ENCODE results near the gene PLEKHH1. TPM values are rescaled to one million over a fixed set of nuclear protein-coding genes. Genes with fewer than 3 reads are reported as not detected.
A peak's percentile ranks its signal among the peaks of the same experiment; 100 is the strongest.

PLEKHH1 gene
- polyA plus RNA-seq, 3 donors = 0.23 TPM; not detected in 2

DNA sequence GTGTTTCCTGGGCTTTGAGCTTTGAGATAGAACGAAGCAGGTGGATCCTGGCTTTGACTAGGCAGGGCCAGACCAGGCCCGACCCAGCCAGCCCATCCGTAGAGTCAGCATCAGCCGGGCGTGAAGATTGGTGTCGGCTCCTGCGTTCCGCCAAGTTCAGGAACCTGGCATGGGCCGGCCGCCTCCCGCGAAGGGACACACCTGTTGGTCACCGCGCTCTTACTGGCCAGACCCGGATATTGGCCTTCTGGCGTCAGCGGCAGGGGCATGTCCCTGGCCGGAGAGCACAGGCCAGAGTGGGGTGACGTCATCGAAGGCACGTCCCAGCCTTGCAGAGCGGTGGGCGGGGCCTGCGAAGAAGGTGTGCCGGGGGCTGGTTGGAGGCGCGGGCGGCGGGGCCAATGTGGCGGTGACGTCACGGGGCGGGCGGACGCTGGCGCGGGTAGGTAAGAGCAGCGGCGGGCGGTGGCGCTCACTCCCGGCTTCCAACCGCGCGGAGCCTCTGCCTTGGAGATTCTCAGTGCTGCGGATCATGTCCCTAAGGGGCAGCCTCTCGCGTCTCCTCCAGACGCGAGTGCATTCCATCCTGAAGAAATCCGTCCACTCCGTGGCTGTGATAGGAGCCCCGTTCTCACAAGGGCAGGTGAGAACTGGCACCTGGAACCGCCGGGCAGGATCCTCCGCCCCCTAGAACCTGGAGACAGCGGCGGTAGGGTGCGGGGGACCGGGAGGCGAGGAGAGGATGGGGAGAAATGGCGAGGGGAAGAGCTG lies 86.5 kb downstream of the PLEKHH1 start, which contains the start of gene ARG2:
TSS of gene ARG2 (plus strand) at position 475 of the 771 bp plus-strand sequence. CDS start at position 533, 58 bp downstream.
- peaks cover 24% of the 10 kb centered on the region for H3K4me1 Mint-ChIP-seq
- H3K9me3 Mint-ChIP-seq = no peaks in the 10 kb centered on the region
- peaks cover 13 to 27% (median 23%) of the 10 kb centered on the region in 3 donors for H3K27me3 Mint-ChIP-seq (ENCODE audit: low read depth in 3 of 3)
- under 1% methylated on average over 62 of the region's 62 CpGs for WGBS (ENCODE audit: insufficient coverage)
- Histone ChIP-seq H4K20me1 (ENCODE audit: insufficient read depth, low read length) (no peaks in the 10 kb centered on the region), H3K9ac (ENCODE audit: insufficient read depth, low read length, poor library complexity, severe bottlenecking) (peak within 1 kb of the TSS; percentile 67), H3K4me2 (replicated peaks; ENCODE audit: extremely low read depth, low read length, poor library complexity, severe bottlenecking) (peak within 1 kb of the TSS; percentile 100), H3K9me3 (replicated peaks in 1 of 2; ENCODE audit: control insufficient read depth in 1 of 2, insufficient read depth in 1 of 2, low read length in 2 of 2) (no peaks in the 10 kb centered on the region), H2AFZ (ENCODE audit: insufficient read depth, low read depth, low read length, poor library complexity, severe bottlenecking) (peak within 1 kb of the TSS; percentile 96), H3K79me2 (ENCODE audit: insufficient read depth, low read length) (no peaks in the 10 kb centered on the region), H3K36me3 (replicated peaks in 1 of 2; ENCODE audit: control insufficient read depth in 1 of 2, insufficient read depth in 2 of 2, low read length in 2 of 2) (no peaks in the 10 kb centered on the region), H3K4me1 (ENCODE audit: control insufficient read depth in 1 of 2, insufficient read depth in 2 of 2, low read length in 2 of 2) (peaks cover 16 to 20% of the 10 kb centered on the region in 2 donors), H3K27ac (ENCODE audit: low read depth in 1 of 2, low read length in 2 of 2) (peak within 1 kb of the TSS in 1 of 2 donors; percentile 73), H3K4me3 (replicated peaks in 1 of 3; ENCODE audit: low read depth in 2 of 3, low read length in 3 of 3) (peak within 1 kb of the TSS; percentile 51 to 89 (median 75)), H3K27me3 (ENCODE audit: control insufficient read depth in 2 of 2, insufficient read depth in 2 of 2, low read length in 2 of 2) (peaks cover 4 to 10% of the 10 kb centered on the region in 2 donors)
- TF ChIP-seq, protein P1, sequence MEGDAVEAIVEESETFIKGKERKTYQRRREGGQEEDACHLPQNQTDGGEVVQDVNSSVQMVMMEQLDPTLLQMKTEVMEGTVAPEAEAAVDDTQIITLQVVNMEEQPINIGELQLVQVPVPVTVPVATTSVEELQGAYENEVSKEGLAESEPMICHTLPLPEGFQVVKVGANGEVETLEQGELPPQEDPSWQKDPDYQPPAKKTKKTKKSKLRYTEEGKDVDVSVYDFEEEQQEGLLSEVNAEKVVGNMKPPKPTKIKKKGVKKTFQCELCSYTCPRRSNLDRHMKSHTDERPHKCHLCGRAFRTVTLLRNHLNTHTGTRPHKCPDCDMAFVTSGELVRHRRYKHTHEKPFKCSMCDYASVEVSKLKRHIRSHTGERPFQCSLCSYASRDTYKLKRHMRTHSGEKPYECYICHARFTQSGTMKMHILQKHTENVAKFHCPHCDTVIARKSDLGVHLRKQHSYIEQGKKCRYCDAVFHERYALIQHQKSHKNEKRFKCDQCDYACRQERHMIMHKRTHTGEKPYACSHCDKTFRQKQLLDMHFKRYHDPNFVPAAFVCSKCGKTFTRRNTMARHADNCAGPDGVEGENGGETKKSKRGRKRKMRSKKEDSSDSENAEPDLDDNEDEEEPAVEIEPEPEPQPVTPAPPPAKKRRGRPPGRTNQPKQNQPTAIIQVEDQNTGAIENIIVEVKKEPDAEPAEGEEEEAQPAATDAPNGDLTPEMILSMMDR (IDR thresholded peaks at IDR 0.05) = no peak
- no peaks in the 10 kb centered on the region for H3K36me3 Mint-ChIP-seq
- peak within 1 kb of the TSS; percentile 85 for H3K4me3 Mint-ChIP-seq
- peak; percentile 93 to 98 (median 94) for DNase-seq
- intact Hi-C loops (cut with micrococcal nuclease) = loop anchor here (2.0 to 10.0 kb wide), 4 partner anchors 48 to 83 kb away; partner anchors contain the start of genes RDH12 (in 2 of the 2) and VTI1B (in 1 of the 2)
- H3K27ac Mint-ChIP-seq = peak within 1 kb of the TSS; percentile 74 to 91 (median 83)

DNA sequence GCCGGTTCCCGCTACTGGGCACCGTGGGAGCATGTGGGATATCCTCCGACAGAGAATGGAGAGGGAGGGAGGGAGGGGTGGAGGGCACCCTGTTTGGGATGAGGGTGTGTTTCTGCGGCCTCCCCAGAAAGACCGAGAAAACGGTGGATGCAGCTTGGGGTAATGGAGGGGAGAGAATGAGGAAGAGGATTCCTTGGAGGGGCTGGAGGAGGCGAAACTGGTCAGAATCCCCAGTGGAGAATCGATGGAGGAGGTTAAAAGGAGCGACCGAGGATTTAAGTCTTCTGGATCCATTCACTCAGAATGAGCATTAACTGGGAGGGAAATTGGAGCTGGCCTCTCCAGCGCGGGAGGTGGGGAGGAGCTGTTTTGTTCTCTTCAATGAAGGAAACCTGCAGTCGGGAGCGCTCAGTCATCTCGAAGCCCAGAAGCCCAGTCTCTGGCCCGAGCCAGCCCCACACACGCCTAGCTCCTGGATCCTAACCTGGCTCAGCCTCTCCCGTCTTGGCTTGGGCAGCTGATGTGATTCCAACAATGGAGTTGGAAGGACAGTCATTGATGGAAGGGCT lies 87.2 kb downstream of the PLEKHH1 start:
- intact Hi-C loops (cut with micrococcal nuclease) = no loop called here

More for the DNA sequence above, 87.2 kb downstream of the PLEKHH1 start:
- H3K27me3 Mint-ChIP-seq (ENCODE audit: low read depth in 3 of 3) = peaks cover 11 to 27% (median 23%) of the 10 kb centered on the region in 3 donors
- Histone ChIP-seq H2AFZ (ENCODE audit: insufficient read depth, low read depth, low read length, poor library complexity, severe bottlenecking) (peak overlapping the region; percentile 96), H3K79me2 (ENCODE audit: insufficient read depth, low read length) (no peaks in the 10 kb centered on the region), H3K4me3 (replicated peaks in 1 of 3; ENCODE audit: low read depth in 2 of 3, low read length in 3 of 3) (peak overlapping the region; percentile 51 to 89 (median 75)), H3K9ac (ENCODE audit: insufficient read depth, low read length, poor library complexity, severe bottlenecking) (peak overlapping the region; percentile 67), H3K4me2 (replicated peaks; ENCODE audit: extremely low read depth, low read length, poor library complexity, severe bottlenecking) (peak overlapping the region; percentile 100), H4K20me1 (ENCODE audit: insufficient read depth, low read length) (no peaks in the 10 kb centered on the region), H3K4me1 (ENCODE audit: control insufficient read depth in 1 of 2, insufficient read depth in 2 of 2, low read length in 2 of 2) (peaks cover 16 to 20% of the 10 kb centered on the region in 2 donors), H3K9me3 (replicated peaks in 1 of 2; ENCODE audit: control insufficient read depth in 1 of 2, insufficient read depth in 1 of 2, low read length in 2 of 2) (no peaks in the 10 kb centered on the region), H3K27ac (ENCODE audit: low read depth in 1 of 2, low read length in 2 of 2) (no peak overlapping the region), H3K36me3 (replicated peaks in 1 of 2; ENCODE audit: control insufficient read depth in 1 of 2, insufficient read depth in 2 of 2, low read length in 2 of 2) (no peaks in the 10 kb centered on the region), H3K27me3 (ENCODE audit: control insufficient read depth in 2 of 2, insufficient read depth in 2 of 2, low read length in 2 of 2) (peaks cover 4 to 10% of the 10 kb centered on the region in 2 donors)
- 13% methylated on average over 17 of the region's 19 CpGs for WGBS (ENCODE audit: insufficient coverage)
- H3K4me3 Mint-ChIP-seq = peak overlapping the region; percentile 85
- TF ChIP-seq, protein P1 (IDR thresholded peaks at IDR 0.05) = no peak
- no peaks in the 10 kb centered on the region for H3K36me3 Mint-ChIP-seq
- no peak for DNase-seq
- no peaks in the 10 kb centered on the region for H3K9me3 Mint-ChIP-seq
- peak overlapping the region in 4 of 7 donors; percentile 3 to 87 (median 79) for H3K27ac Mint-ChIP-seq
- H3K4me1 Mint-ChIP-seq = peaks cover 24% of the 10 kb centered on the region

Measured in CD14-positive monocyte (primary cell).